GM12892 (cell line): ENCODE results near the gene ALOXE3.
A peak's percentile ranks its signal among the peaks of the same experiment; 100 is the strongest.

Experiments
- DNase-seq: peaks from one replicate; pipeline ENCODE4 v3.0.0; 2011; ENCODE audit not compliant: insufficient read length
- FAIRE-seq: peaks from 2 replicates; lab custom pipeline; 2011; peaks lifted over from hg19 to GRCh38; lab: Jason Lieb, UNC
- POLR2A ChIP-seq: IDR thresholded peaks from 2 replicates; pipeline ENCODE4 v1.6.1; 2011; ENCODE audit warnings: low read depth, low read length, control low read depth
- POLR2AphosphoS5 ChIP-seq: IDR thresholded peaks from 2 replicates; pipeline ENCODE4 v1.6.1; 2011; ENCODE audit warnings: low read depth, low read length, control low read depth
- TAF1 ChIP-seq: IDR thresholded peaks from 2 replicates; pipeline ENCODE4 v1.6.1; 2011; ENCODE audit warnings: low read depth, mild to moderate bottlenecking, control low read depth, low read length, borderline replicate concordance

Gene ALOXE3

GRCh38 chr17:8133941-8134340 is 15.6 kb upstream of the ALOXE3 start:
- DNase-seq (no peak), FAIRE-seq (no peak)
- TF ChIP-seq POLR2A (no peak), TAF1 (no peak), POLR2AphosphoS5 (no peak)

GRCh38 chr17:8133399-8133798 is 15.1 kb upstream of the ALOXE3 start:
- TF ChIP-seq POLR2A (no peak), POLR2AphosphoS5 (no peak), TAF1 (no peak)
- no peak for FAIRE-seq
- DNase-seq = no peak

- no peak for FAIRE-seq
Measured at GRCh38 chr17:8131844-8132441, 13.6 kb upstream of the ALOXE3 start.

GRCh38 chr17:8128125-8128784 is 9.9 kb upstream of the ALOXE3 start:
- TF ChIP-seq POLR2AphosphoS5 (no peak), TAF1 (no peak), POLR2A (no peak)
- DNase-seq (no peak), FAIRE-seq (no peak)

More at GRCh38 chr17:8131844-8132441, 13.6 kb upstream of the ALOXE3 start:
- TF ChIP-seq TAF1 = no peak
- TF ChIP-seq POLR2AphosphoS5 = no peak
- no peak for TF ChIP-seq POLR2A
- DNase-seq = no peak

- no peak for DNase-seq
- FAIRE-seq = peak; percentile 88
- TF ChIP-seq POLR2A = no peak
- no peak for TF ChIP-seq TAF1
- no peak for TF ChIP-seq POLR2AphosphoS5
Measured at GRCh38 chr17:8126491-8127066, 8.3 kb upstream of the ALOXE3 start.

- TF ChIP-seq POLR2A = no peak
- no peak for TF ChIP-seq TAF1
- TF ChIP-seq POLR2AphosphoS5 = no peak
- FAIRE-seq (no peak), DNase-seq (no peak)
Measured at GRCh38 chr17:8125947-8126490, 7.7 kb upstream of the ALOXE3 start.

- no peak for FAIRE-seq
- TF ChIP-seq TAF1 (no peak), POLR2AphosphoS5 (no peak), POLR2A (no peak)
- DNase-seq = no peak
Measured at GRCh38 chr17:8125154-8125946, 7.0 kb upstream of the ALOXE3 start.

GRCh38 chr17:8124350-8125153 is 6.2 kb upstream of the ALOXE3 start:
- TF ChIP-seq POLR2AphosphoS5 (no peak), TAF1 (no peak)
- DNase-seq = no peak
- no peak for FAIRE-seq

GRCh38 chr17:8123695-8124349 is 5.5 kb upstream of the ALOXE3 start, which contains the start of gene HES7:
Gene HES7, minus strand, starts transcription at chr17:8124106. Its CDS starts 22 bp downstream, at chr17:8124084.
- no peak for TF ChIP-seq POLR2A
- no peak for TF ChIP-seq POLR2AphosphoS5
- TF ChIP-seq TAF1 = no peak
- no peak for FAIRE-seq
- DNase-seq = no peak
